ENCODE results near the gene KCNMA1.

DNA sequence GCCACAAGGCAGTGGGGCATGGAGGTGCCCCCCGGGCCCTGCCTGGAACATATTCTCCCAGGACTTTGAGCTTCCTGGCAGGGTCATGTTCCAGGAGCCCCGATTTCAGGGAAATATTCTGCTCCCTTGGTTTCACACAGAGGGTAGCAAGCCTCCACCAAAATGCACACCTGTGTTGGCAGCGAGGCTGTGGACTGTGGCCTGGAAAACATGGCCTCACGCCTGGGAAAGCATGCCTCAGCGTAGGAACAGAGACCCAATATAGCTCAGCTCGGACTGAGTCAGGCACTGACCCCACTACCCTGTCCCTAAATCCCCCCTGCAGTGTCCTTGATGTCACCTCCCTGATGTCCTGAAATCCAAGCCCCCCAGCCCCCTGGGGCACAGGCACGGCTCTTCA, 92.0 kb downstream of the KCNMA1 start:
- TF ChIP-seq, protein P1, sequence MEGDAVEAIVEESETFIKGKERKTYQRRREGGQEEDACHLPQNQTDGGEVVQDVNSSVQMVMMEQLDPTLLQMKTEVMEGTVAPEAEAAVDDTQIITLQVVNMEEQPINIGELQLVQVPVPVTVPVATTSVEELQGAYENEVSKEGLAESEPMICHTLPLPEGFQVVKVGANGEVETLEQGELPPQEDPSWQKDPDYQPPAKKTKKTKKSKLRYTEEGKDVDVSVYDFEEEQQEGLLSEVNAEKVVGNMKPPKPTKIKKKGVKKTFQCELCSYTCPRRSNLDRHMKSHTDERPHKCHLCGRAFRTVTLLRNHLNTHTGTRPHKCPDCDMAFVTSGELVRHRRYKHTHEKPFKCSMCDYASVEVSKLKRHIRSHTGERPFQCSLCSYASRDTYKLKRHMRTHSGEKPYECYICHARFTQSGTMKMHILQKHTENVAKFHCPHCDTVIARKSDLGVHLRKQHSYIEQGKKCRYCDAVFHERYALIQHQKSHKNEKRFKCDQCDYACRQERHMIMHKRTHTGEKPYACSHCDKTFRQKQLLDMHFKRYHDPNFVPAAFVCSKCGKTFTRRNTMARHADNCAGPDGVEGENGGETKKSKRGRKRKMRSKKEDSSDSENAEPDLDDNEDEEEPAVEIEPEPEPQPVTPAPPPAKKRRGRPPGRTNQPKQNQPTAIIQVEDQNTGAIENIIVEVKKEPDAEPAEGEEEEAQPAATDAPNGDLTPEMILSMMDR (IDR thresholded peaks at IDR 0.05), result no peak
- no peak for TF ChIP-seq POLR2A (IDR thresholded peaks at IDR 0.05)
